K562 (cell line): Measurements from ENCODE around the gene MARCHF3. TPM values are rescaled to one million over a fixed set of nuclear protein-coding genes. Genes with fewer than 3 reads are reported as not detected.

ENCODE experiments used
- CTBP1 ChIP-seq: fragments of 450-650 bp; IDR thresholded peaks from 2 replicates; pipeline ENCODE4 v1.6.1; 2016; ENCODE audit warnings: borderline replicate concordance
- DMBX1 ChIP-seq: fragments of 250-450 bp; sonication (Bioruptor Pico); IDR thresholded peaks from 2 replicates; pipeline ENCODE4 v1.8.0; 2022; ENCODE audit warnings: inconsistent platforms, mild to moderate bottlenecking, moderate library complexity, borderline replicate concordance
- ELK3 ChIP-seq: fragments of 450-650 bp; formaldehyde crosslinking; IDR thresholded peaks from 2 replicates; pipeline ENCODE4 v1.4.0; 2020; ENCODE audit warnings: mild to moderate bottlenecking
- ESRRB ChIP-seq: fragments of 250-450 bp; sonication (Bioruptor Pico); IDR thresholded peaks from 2 replicates; pipeline ENCODE4 v1.5.0; 2020; ENCODE audit warnings: mild to moderate bottlenecking, moderate library complexity, borderline replicate concordance
- HEY1 ChIP-seq: fragments of 250-450 bp; sonication (Bioruptor Pico); IDR thresholded peaks from 2 replicates; pipeline ENCODE4 v1.5.0; 2020; ENCODE audit warnings: mild to moderate bottlenecking, moderate library complexity, borderline replicate concordance
- HOMEZ ChIP-seq: fragments of 250-450 bp; sonication (Bioruptor Pico); IDR thresholded peaks from 2 replicates; pipeline ENCODE4 v1.4.0; 2020; ENCODE audit warnings: mild to moderate bottlenecking, moderate library complexity
- MECOM ChIP-seq: fragments of 250-450 bp; sonication (Bioruptor Pico); IDR thresholded peaks from 2 replicates; pipeline ENCODE4 v1.8.0; 2022; ENCODE audit warnings: inconsistent platforms
- MEIS2 ChIP-seq: fragments of 450-650 bp; IDR thresholded peaks from 2 replicates; pipeline ENCODE4 v1.6.1; 2014; ENCODE audit warnings: mild to moderate bottlenecking; ENCODE audit not compliant: partially characterized antibody
- SIRT6 ChIP-seq: IDR thresholded peaks from one replicate; pipeline ENCODE4 v1.6.1; 2012; ENCODE audit warnings: low read depth, mild to moderate bottlenecking, control low read depth, inconsistent platforms, low read length, moderate library complexity
- SMAD4 ChIP-seq: fragments of 250-450 bp; sonication (Bioruptor Pico); conservative IDR thresholded peaks from 2 replicates; pipeline ENCODE4 v1.8.0; 2021; ENCODE audit warnings: inconsistent platforms, mild to moderate bottlenecking, moderate library complexity
- TEAD2 ChIP-seq: fragments of 450-650 bp; IDR thresholded peaks from 2 replicates; pipeline ENCODE4 v1.6.1; 2016; ENCODE audit warnings: missing genetic modification characterization, control low read depth, missing compliant biosample characterization
- ZBTB2 ChIP-seq: fragments of 450-650 bp; IDR thresholded peaks from 2 replicates; pipeline ENCODE4 v1.6.1; 2016; ENCODE audit warnings: antibody characterized with exemption
- ZNF511 ChIP-seq: sonication (generic); formaldehyde crosslinking; IDR thresholded peaks from 2 replicates; pipeline ENCODE4 v1.8.0; 2022; ENCODE audit warnings: mild to moderate bottlenecking, missing genetic modification reagents
- ZSCAN29 ChIP-seq: fragments of 450-650 bp; IDR thresholded peaks from 2 replicates; pipeline ENCODE4 v1.6.1; 2017
- polyA plus RNA-seq, 8 experiments: library from polyadenylated mRNA; depleted of rRNA in 4 of 8; stranded (reverse) in 5 of 8; unstranded in 3 of 8; fragments of >200 nt; fragmentation: Nextera tagmentation in 2 of 8; fragmentation: Illumina TruSeq in 1 of 8; extraction: Ambion mirVana in 2 of 8; extraction: Trizol in 1 of 8; gene quantifications; 2 replicates each; pipeline versions ENCODE4 v1.2.1 to v1.2.3, GENCODE V29; 2011 to 2014; ENCODE audit warnings: inconsistent platforms in 1 of 8, missing spikeins in 1 of 8
- total RNA-seq, 7 experiments: library from RNA; depleted of rRNA in 6 of 7; stranded (reverse); fragments of >200 nt in 6 of 7; fragmentation: Illumina TruSeq in 2 of 7; extraction: Trizol in 2 of 7; gene quantifications; 2 replicates each; pipeline versions ENCODE4 v1.2.1 to v1.2.3, GENCODE V29; 2011 to 2021; ENCODE audit warnings: low replicate concordance in 1 of 7

The MARCHF3 gene
- total and polyA plus RNA-seq, 9 of the 15 experiments (the other 6 are each of a cell fraction or from before 2014, with no cell fraction given), result 5.6 to 37.4 (median 16.5) TPM

- TF ChIP-seq HOMEZ (no peak), ZBTB2 (no peak), ESRRB (CRISPR knock-in tag) (no peak), SIRT6 (no peak), SMAD4 (CRISPR knock-in tag) (peak; percentile 27), ELK3 (no peak), MEIS2 (no peak), HEY1 (CRISPR knock-in tag) (no peak), MECOM (0 out of 2 replicates have a peak, but pooled peaks have one; percentile 21), DMBX1 (CRISPR knock-in tag) (peak; percentile 60; the same call in 1 of the 2 replicates), ZSCAN29 (no peak), TEAD2 (tag) (no peak), CTBP1 (peak; percentile 33; the same call in 1 of the 2 replicates), ZNF511 (no peak)
Measured at GRCh38 chr5:126973193-126973592, 57.2 kb downstream of the MARCHF3 start (continued).
